RPMI7951 (cell line): ENCODE data around the gene CC2D1A. TPM values are rescaled to one million over a fixed set of nuclear protein-coding genes. Genes with fewer than 3 reads are reported as not detected.
"Not testable (repeated sequence)": the region's sequence is repeated elsewhere in the genome, so short reads cannot be mapped to it uniquely, and the experiment has no call there.

Source experiments
- DNase-seq: peaks from one replicate; pipeline ENCODE4 v3.0.0-alpha.2; 2012; ENCODE audit warnings: low read depth
- total RNA-seq: library from RNA; depleted of rRNA; stranded (reverse); fragments of >200 nt; shearing (Covaris generic); gene quantifications from 2 replicates; pipeline ENCODE4 v1.2.3, GENCODE V29; 2014

CC2D1A gene
- total RNA-seq, 1 experiment from 2014 or later: 15.7 TPM

GRCh38 chr19:13906910-13907309 lies 909 bp downstream of the CC2D1A start:
- no peak for DNase-seq

GRCh38 chr19:13908674-13909073 lies 2.7 kb downstream of the CC2D1A start:
- no peak for DNase-seq

DNA sequence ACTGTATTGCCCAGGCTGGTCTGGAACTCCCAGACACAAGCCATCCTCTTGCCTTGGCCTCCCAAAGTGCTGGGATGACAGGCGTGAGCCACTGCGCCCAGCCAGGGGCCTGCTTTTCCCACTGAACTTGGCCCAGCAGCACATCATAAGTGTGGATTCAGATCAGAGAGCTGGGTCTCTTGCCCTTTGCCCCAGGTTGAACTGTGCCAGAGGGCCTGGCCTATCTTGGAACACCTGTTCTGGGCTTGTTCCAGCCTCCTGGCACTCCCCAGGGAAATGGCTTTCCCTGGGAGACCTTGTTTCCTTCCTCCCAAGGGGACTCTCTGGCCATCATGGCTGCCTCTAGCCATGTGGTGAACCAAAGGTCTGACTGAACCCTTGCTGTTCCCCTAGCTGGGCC lies 3.4 kb downstream of the CC2D1A start:
- no peak for DNase-seq

DNA sequence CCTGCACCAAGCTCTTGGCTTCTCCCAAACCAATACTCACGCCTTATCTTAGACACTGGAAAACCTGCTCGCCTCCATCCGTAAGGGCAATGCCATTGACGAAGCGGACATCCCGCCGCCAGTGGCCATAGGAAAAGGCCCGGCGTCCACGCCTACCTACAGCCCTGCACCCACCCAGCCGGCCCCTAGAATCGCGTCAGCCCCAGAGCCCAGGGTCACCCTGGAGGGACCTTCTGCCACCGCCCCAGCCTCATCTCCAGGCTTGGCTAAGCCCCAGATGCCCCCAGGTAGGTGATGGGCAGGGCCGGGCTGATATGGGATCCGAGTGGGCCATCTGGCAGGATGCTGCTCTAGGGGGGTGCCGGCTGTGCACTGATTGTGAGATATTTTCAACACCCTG lies 7.4 kb downstream of the CC2D1A start:
- DNase-seq: no peak

- no peak for DNase-seq
Measured at GRCh38 chr19:13914777-13915176, 8.8 kb downstream of the CC2D1A start.

GRCh38 chr19:13917888-13918406 lies 11.9 kb downstream of the CC2D1A start:
- DNase-seq: no peak

GRCh38 chr19:13918726-13919411 lies 12.9 kb downstream of the CC2D1A start:
- no peak for DNase-seq

- DNase-seq: no peak
Measured at GRCh38 chr19:13920524-13920923, 14.5 kb downstream of the CC2D1A start.

- peak; percentile 70 for DNase-seq
Measured at GRCh38 chr19:13920940-13921747, 15.1 kb downstream of the CC2D1A start.

- DNase-seq: not testable (repeated sequence)
Measured at GRCh38 chr19:13922118-13922517, 16.1 kb downstream of the CC2D1A start.

DNA sequence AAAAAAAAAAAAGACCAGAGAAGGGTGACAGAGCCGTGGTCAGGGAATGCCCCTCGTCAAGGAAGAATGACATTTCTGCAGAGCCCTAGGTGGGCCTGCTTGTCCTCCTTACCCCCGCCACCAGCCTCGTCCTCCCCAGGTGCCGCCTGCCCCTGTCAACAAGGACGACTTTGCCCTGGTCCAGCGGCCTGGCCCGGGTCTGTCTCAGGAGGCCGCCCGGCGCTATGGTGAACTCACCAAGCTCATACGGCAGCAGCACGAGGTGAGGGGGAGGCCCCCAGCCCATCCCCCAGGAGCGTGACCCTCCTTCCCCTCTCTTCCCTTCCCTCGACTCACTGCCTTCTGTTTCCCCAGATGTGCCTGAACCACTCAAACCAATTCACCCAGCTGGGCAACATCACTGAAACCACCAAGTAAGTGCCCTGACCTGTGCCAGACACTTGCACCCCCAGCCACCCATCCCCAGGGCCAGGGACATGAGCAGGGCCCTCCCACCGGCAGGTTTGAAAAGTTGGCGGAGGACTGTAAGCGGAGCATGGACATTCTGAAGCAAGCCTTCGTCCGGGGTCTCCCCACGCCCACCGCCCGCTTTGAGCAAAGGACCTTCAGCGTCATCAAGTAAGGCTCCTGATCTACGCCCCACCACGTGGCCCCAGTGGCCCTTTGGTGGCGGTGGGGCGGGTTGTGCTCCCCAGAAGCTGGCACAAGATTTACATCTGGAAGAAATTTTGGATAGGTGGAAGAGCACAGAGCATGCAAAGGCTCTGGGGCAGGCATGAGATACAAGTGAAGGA lies 17.4 kb downstream of the CC2D1A start:
- no peak for DNase-seq

DNA sequence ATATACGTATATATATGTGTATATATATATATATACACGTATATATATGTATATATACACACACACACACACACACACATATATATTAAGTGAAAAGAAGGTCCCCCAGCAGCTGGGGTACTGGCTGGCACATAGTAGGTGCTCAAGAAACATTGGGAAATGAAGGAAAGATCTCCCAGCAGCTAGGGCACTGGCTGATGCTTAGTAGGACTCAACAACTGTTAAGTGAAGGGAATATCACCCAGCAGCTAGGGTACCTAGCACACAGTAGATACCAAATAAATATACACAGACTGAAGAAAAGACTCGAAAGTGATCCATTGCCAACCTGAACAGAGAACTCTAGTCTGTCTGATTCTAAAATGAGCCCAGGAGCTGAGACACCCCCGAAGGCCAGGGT lies 20.0 kb downstream of the CC2D1A start:
- DNase-seq: no peak

- DNase-seq: no peak
Measured at GRCh38 chr19:13926715-13927114, 20.7 kb downstream of the CC2D1A start.

DNA sequence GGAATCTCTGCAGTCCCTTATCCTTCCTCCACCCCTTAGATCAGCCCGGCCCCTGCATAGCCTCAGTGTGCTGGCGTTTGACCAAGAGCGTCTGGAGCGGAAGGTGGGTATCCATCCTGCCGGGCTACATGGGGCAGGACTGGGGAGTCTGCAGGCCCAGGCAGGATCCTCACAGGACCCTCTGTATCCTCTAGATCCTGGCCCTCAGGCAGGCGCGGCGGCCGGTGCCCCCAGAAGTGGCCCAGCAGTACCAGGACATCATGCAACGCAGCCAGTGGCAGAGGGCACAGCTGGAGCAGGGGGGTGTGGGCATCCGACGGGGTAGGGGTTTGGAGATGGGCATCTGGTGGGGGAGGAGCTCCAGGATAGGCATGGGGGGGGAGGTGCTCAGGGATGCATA lies 23.3 kb downstream of the CC2D1A start:
- DNase-seq: no peak

DNA sequence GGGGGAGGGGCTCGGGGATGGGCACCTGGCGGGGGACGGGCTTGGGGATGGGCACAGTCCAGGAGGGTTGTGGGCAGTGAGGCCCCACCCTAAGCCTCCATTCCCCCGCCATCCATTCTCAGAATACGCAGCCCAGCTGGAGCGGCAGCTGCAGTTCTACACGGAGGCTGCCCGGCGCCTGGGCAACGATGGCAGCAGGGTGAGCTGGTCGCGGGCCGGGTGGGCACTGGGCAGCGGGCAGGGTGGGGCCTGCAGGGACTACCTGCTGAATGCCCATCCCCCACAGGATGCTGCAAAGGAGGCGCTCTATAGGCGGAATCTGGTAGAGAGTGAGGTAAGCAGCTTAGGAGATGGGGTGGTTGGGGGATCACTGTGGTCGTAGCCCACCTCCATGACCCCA lies 24.0 kb downstream of the CC2D1A start:
- no peak for DNase-seq

- DNase-seq: no peak
Measured at GRCh38 chr19:13930402-13930801, 24.4 kb downstream of the CC2D1A start.

GRCh38 chr19:13931391-13932148 lies 25.6 kb downstream of the CC2D1A start:
- DNase-seq: no peak

GRCh38 chr19:13932149-13932637 lies 26.2 kb downstream of the CC2D1A start:
- no peak for DNase-seq

DNA sequence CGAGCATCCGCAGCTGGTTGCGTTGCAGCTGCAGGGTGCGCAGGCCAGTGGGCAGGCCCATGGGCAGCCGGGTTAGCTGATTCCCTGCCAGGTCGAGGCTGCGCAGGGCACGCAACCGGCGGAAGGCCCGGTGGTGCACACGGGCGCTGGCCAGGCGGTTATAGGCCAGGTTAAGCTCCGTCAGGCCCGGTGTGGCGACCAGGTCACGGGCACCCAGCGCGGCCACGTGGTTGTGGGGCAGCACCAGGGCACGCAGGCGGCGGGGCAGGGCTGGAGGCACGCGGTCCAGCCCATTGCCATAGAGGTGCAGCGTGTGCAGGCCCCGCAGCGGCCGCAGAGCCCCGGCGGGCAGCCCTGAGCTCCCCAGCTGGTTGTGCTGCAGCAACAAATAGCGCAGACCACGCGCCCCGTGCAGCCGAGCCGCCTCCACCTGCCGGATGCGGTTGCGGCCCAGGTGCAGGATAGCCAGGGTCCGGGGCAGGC lies 27.0 kb downstream of the CC2D1A start:
- no peak for DNase-seq

DNA sequence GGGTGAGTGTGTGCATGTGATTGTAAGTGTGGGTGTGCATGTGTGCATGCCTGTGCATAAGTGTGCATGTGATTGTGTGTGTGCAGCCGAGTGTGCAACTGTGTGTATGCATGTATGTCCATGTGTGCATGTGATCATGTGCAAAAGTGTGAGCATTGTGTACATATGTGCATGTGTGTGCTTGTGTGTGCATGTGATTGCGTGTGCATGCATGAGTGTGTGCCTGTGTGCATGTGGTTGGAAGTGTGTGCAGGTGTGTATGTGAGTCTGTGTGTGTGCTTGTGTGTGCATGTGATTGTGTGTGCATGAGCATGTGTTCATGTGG lies 28.7 kb downstream of the CC2D1A start:
- DNase-seq: no peak

DNA sequence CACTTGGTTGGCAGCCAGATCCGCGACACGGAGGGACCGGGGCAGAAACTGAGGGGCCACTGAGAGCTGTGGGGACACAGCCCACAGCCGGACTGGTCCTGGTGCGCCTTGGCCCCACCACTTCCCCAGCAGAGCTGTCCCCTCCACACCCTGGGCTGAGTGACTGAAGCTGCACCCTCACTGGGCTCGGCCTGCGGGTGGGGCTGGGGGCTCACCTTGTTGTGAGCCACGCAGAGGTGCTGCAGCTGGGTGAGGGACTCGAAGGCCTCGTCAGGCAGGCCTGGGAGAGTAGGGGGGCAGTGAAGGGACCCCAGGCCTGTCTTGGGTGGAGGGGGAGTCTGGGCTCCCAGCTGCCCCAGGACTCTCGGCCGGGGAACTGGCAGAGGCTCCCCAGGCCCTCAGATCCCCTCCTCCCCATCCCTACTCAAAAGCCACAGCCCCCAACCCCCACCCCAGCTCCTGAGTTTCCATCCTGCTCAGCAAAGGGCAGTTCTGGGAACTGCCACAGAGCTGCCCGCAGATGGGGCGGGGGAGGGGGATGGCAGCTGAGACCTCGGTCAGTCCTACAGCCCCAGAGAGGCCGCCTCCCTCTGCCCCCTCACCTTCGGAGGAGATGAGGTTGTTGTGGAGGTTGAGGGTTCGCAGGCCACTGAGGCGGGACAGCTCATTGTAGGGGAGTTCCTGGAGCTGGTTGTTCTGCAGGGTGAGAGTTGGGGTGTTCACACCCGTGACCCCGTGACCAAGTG lies 29.9 kb downstream of the CC2D1A start:
- DNase-seq: no peak
